IMR-90 (cell line): ENCODE data around the gene OTOL1. TPM values are rescaled to one million over a fixed set of nuclear protein-coding genes. Genes with fewer than 3 reads are reported as not detected.

Experiments used
- ATAC-seq: fragments of 200-7000 bp; cut with Tn5 transposase; 2 replicates; pipeline ENCODE4 v1.9.1; 2020; ENCODE audit warnings: low read depth, mild to moderate bottlenecking, moderate library complexity
- BruUV-seq: library from RNA; stranded (reverse); fragments of 400-500 nt; replicated peaks from 2 replicates; lab custom pipeline; 2021; lab: Mats Ljungman, UMichigan
- CTCF ChIA-PET: fragments of 300-600 bp; formaldehyde crosslinking; extraction: SDS; loops from one replicate; lab custom pipeline; 2021; ENCODE audit warnings: antibody characterized with exemption; lab: Yijun Ruan, JAX
- POLR2A ChIA-PET: fragments of 300-600 bp; sonication (Branson Sonifier 250); formaldehyde crosslinking; loops from one replicate; lab custom pipeline; 2022; ENCODE audit warnings: antibody characterized with exemption; ENCODE audit not compliant: unreplicated experiment; lab: Charles Lee
- DNase-seq: peaks from one replicate; pipeline ENCODE4 v3.0.0; 2013
- H2AFZ ChIP-seq: replicated peaks from 2 replicates; pipeline ENCODE3; 2013; ENCODE audit warnings: low read length, mild to moderate bottlenecking; ENCODE audit not compliant: poor library complexity
- H2AK5ac ChIP-seq: 2 replicates; pipeline ENCODE4 v1.6.1; 2013; ENCODE audit warnings: low read depth, low read length, inconsistent platforms
- H2AK9ac ChIP-seq: replicated peaks from 2 replicates; pipeline ENCODE3; 2013; ENCODE audit warnings: mild to moderate bottlenecking, low read depth, low read length, moderate library complexity; ENCODE audit not compliant: poor library complexity
- H2BK120ac ChIP-seq: 2 replicates; pipeline ENCODE4 v1.6.1; 2013; ENCODE audit warnings: low read depth, low read length, inconsistent platforms
- H2BK15ac ChIP-seq: 3 replicates; pipeline ENCODE4 v1.6.1; 2013; ENCODE audit warnings: low read depth, low read length, inconsistent platforms
- H2BK20ac ChIP-seq: 2 replicates; pipeline ENCODE4 v1.6.1; 2013; ENCODE audit warnings: low read depth, mild to moderate bottlenecking, inconsistent platforms, low read length, moderate library complexity
- H2BK5ac ChIP-seq: 2 replicates; pipeline ENCODE4 v1.6.1; 2013; ENCODE audit warnings: mild to moderate bottlenecking, low read depth, low read length, inconsistent platforms; ENCODE audit not compliant: poor library complexity, severe bottlenecking
- H3K14ac ChIP-seq: replicated peaks from 2 replicates; pipeline ENCODE4 v1.6.1; 2013; ENCODE audit warnings: low read depth, low read length, inconsistent platforms
- H3K18ac ChIP-seq: 2 replicates; pipeline ENCODE4 v1.6.1; 2013; ENCODE audit warnings: low read depth, low read length, control low read depth
- H3K23ac ChIP-seq: 2 replicates; pipeline ENCODE4 v1.6.1; 2013; ENCODE audit warnings: low read depth, low read length, inconsistent platforms
- H3K27ac ChIP-seq: 2 replicates; pipeline ENCODE4 v1.5.1; 2013; ENCODE audit warnings: mild to moderate bottlenecking, control low read depth, low read length; ENCODE audit not compliant: insufficient read depth
- H3K27me3 ChIP-seq: 2 replicates; pipeline ENCODE4 v1.6.1; 2013; ENCODE audit warnings: low read length; ENCODE audit not compliant: control insufficient read depth, insufficient read depth
- H3K36me3 ChIP-seq: 2 replicates; pipeline ENCODE4 v1.6.1; 2013; ENCODE audit warnings: low read length, mixed read lengths; ENCODE audit not compliant: control insufficient read depth, insufficient read depth
- H3K4ac ChIP-seq: 2 replicates; pipeline ENCODE4 v1.6.1; 2013; ENCODE audit warnings: low read depth, low read length, inconsistent platforms
- H3K4me1 ChIP-seq: 2 replicates; pipeline ENCODE4 v1.6.1; 2013; ENCODE audit warnings: low read length, mixed read lengths; ENCODE audit not compliant: control insufficient read depth, insufficient read depth
- H3K4me2 ChIP-seq: 2 replicates; pipeline ENCODE4 v1.6.1; 2013; ENCODE audit warnings: low read depth, mild to moderate bottlenecking, control low read depth, low read length, moderate library complexity
- H3K4me3 ChIP-seq: 2 replicates; pipeline ENCODE4 v1.5.1; 2013; ENCODE audit warnings: low read depth, mild to moderate bottlenecking, control low read depth, low read length, moderate library complexity; ENCODE audit not compliant: insufficient read depth
- H3K56ac ChIP-seq: 2 replicates; pipeline ENCODE4 v1.6.1; 2013; ENCODE audit warnings: low read length, inconsistent platforms; ENCODE audit not compliant: insufficient read depth; ENCODE audit errors: extremely low read depth
- H3K79me1 ChIP-seq, 2 experiments: 2 replicates each; pipeline ENCODE4 v1.6.1; 2013; ENCODE audit warnings: low read length in 2 of 2, inconsistent platforms in 1 of 2, low read depth in 1 of 2
- H3K9ac ChIP-seq: 2 replicates; pipeline ENCODE4 v1.6.1; 2013; ENCODE audit warnings: low read depth, low read length, control low read depth
- H3K9me1 ChIP-seq: 2 replicates; pipeline ENCODE4 v1.6.1; 2013; ENCODE audit warnings: low read length, inconsistent platforms; ENCODE audit not compliant: insufficient read depth
- H3K9me3 ChIP-seq: 2 replicates; pipeline ENCODE4 v1.6.1; 2013; ENCODE audit warnings: low read length; ENCODE audit not compliant: control insufficient read depth, insufficient read depth
- H4K20me1 ChIP-seq: 2 replicates; pipeline ENCODE4 v1.6.1; 2013; ENCODE audit warnings: low read length, inconsistent platforms; ENCODE audit not compliant: insufficient read depth
- H4K5ac ChIP-seq: 2 replicates; pipeline ENCODE4 v1.6.1; 2013; ENCODE audit warnings: mild to moderate bottlenecking, low read depth, low read length, control low read depth
- H4K8ac ChIP-seq, 2 experiments: 2 replicates each; pipeline ENCODE4 v1.6.1; 2013; ENCODE audit warnings: low read depth in 2 of 2, low read length in 2 of 2, control low read depth in 1 of 2, inconsistent platforms in 1 of 2
- H4K91ac ChIP-seq: 2 replicates; pipeline ENCODE4 v1.6.1; 2013; ENCODE audit warnings: low read depth, low read length, inconsistent platforms; ENCODE audit not compliant: insufficient read depth
- BHLHE40 ChIP-seq: fragments of 150-350 bp; IDR thresholded peaks from 2 replicates; pipeline ENCODE4 v1.6.1; 2016; ENCODE audit warnings: mild to moderate bottlenecking, low read depth, low read length
- FOS ChIP-seq: fragments of 150-350 bp; IDR thresholded peaks from 2 replicates; pipeline ENCODE4 v1.6.1; 2016; ENCODE audit warnings: low read depth, low read length
- NFE2L2 ChIP-seq: fragments of 150-350 bp; IDR thresholded peaks from 2 replicates; pipeline ENCODE4 v1.6.1; 2016; ENCODE audit warnings: low read depth, mild to moderate bottlenecking, low read length
- POLR2A ChIP-seq: IDR thresholded peaks from 2 replicates; pipeline ENCODE4 v1.6.1; 2012; ENCODE audit warnings: mild to moderate bottlenecking, low read depth, low read length
- RFX5 ChIP-seq: IDR thresholded peaks from 2 replicates; pipeline ENCODE4 v1.8.0; 2012; ENCODE audit warnings: low read depth, mild to moderate bottlenecking, low read length, moderate library complexity
- WGBS, 2 experiments: methylation state at CpG; one replicate each; pipeline versions ENCODE4 v1.1.5 to v1.1.7; 2013; ENCODE audit warnings: missing lambda C conversion rate in 2 of 2; ENCODE audit not compliant: insufficient read length in 1 of 2; ENCODE audit errors: extremely low coverage in 2 of 2; 5-methylcytosine and 5-hydroxymethylcytosine counted together
- dilution Hi-C: fragments of 300-500 bp; cut with HindIII; formaldehyde crosslinking; loops from one replicate; pipeline ENCODE4 v1.14.3; 2018; ENCODE audit warnings: low sequenced_read_pairs; ENCODE audit not compliant: unreplicated experiment
- in situ Hi-C: fragments of 300-500 bp; cut with MboI; formaldehyde crosslinking; loops from 3 replicates; pipeline ENCODE4 v1.14.3; 2019; ENCODE audit warnings: low sequenced_read_pairs, inconsistent platforms, mixed read lengths
- intact Hi-C: fragments of 100-400 bp; cut with micrococcal nuclease; formaldehyde crosslinking; loops from 2 replicates; pipeline ENCODE4 v1.10.0; 2022
- polyA plus RNA-seq, 3 experiments: library from polyadenylated mRNA; depleted of rRNA; stranded (reverse); fragments of >200 nt; gene quantifications; 2 replicates each; pipeline ENCODE4 v1.2.3, GENCODE V29; 2012; ENCODE audit warnings: low replicate concordance in 1 of 3
- total RNA-seq: library from RNA; depleted of rRNA; stranded (reverse); fragments of >200 nt; gene quantifications from 2 replicates; pipeline ENCODE4 v1.2.3, GENCODE V29; 2012

Gene OTOL1
- total and polyA plus RNA-seq, 2 of the 4 experiments (the other 2 are of a cell fraction), result not detected

GRCh38 chr3:161474139-161474538 is 22.5 kb upstream of the OTOL1 start:
- Histone ChIP-seq H3K4me2 (no peak overlapping the region), H3K79me1 (no peaks in the 10 kb centered on the region), H3K4me1 (no peaks in the 10 kb centered on the region), H3K23ac (no peak overlapping the region), H4K91ac (no peak overlapping the region), H2BK15ac (no peak overlapping the region), H3K27me3 (no peaks in the 10 kb centered on the region), H3K9me1 (no peaks in the 10 kb centered on the region), H3K56ac (no peak overlapping the region), H3K18ac (no peak overlapping the region), H2AK5ac (no peak overlapping the region), H3K14ac (no peak overlapping the region), H2BK20ac (no peak overlapping the region), H2BK5ac (no peak overlapping the region), H2AK9ac (no peak overlapping the region), H2AFZ (no peak overlapping the region), H3K4me3 (no peak overlapping the region), H3K27ac (no peak overlapping the region), H3K9ac (no peak overlapping the region), H4K8ac (no peak overlapping the region), H3K36me3 (no peaks in the 10 kb centered on the region), H2BK120ac (no peak overlapping the region), H3K9me3 (no peaks in the 10 kb centered on the region), H4K20me1 (no peaks in the 10 kb centered on the region), H3K4ac (no peak overlapping the region), H4K5ac (no peak overlapping the region)
- no peak for TF ChIP-seq RFX5
- no peak for TF ChIP-seq NFE2L2
- TF ChIP-seq FOS, result no peak
- TF ChIP-seq POLR2A, result no peak
- TF ChIP-seq BHLHE40, result no peak
- intact Hi-C loops (no loop called here), dilution Hi-C loops (no loop called here), in situ Hi-C loops (no loop called here)
- no peak for DNase-seq
- ATAC-seq, result no peak
- POLR2A ChIA-PET, result no interaction called here
- CTCF ChIA-PET, result no interaction called here
- BruUV-seq, result no TSS peak
- WGBS, 2 experiments, result no CpG with 5 or more reads among the region's 2 CpGs
